Liver (tissue), 9 donors: Measurements from ENCODE around the gene NBPF6. TPM values are rescaled to one million over a fixed set of nuclear protein-coding genes. Genes with fewer than 3 reads are reported as not detected.
A peak's percentile ranks its signal among the peaks of the same experiment; 100 is the strongest.

Source experiments
- DNase-seq: peaks from one replicate; pipeline ENCODE4 v3.0.0-alpha.2; 2017; ENCODE audit warnings: low spot score
- H3K27ac ChIP-seq, 2 donors: one replicate each; pipeline ENCODE4 v1.7.0; 2013; ENCODE audit warnings: inconsistent platforms in 2 of 2, low read length in 2 of 2, control low read depth in 1 of 2, low read depth in 1 of 2, mild to moderate bottlenecking in 1 of 2
- H3K27me3 ChIP-seq, 4 donors: one replicate each; pipeline versions ENCODE4 v1.6.1 to v1.7.0; 2013; ENCODE audit warnings: low read length in 3 of 4, inconsistent platforms in 1 of 4, mild to moderate bottlenecking in 1 of 4, moderate library complexity in 1 of 4; ENCODE audit not compliant: control insufficient read depth in 4 of 4, insufficient read depth in 4 of 4
- H3K36me3 ChIP-seq, 4 donors: one replicate each; pipeline versions ENCODE4 v1.6.1 to v1.7.0; 2013; ENCODE audit warnings: low read length in 3 of 4, mild to moderate bottlenecking in 3 of 4, low read depth in 1 of 4, moderate library complexity in 1 of 4; ENCODE audit not compliant: control insufficient read depth in 4 of 4, insufficient read depth in 3 of 4
- H3K4me1 ChIP-seq, 4 donors: one replicate each; pipeline versions ENCODE4 v1.6.1 to v1.7.0; 2013; ENCODE audit warnings: low read length in 3 of 4, mild to moderate bottlenecking in 3 of 4, moderate library complexity in 1 of 4; ENCODE audit not compliant: control insufficient read depth in 4 of 4, insufficient read depth in 4 of 4
- H3K4me3 ChIP-seq, 3 donors: one replicate each; pipeline versions ENCODE4 v1.6.1 to v1.7.0; 2013; ENCODE audit warnings: low read length in 3 of 3, control low read depth in 1 of 3, low read depth in 1 of 3, mild to moderate bottlenecking in 1 of 3
- H3K9ac ChIP-seq, 2 donors: one replicate each; pipeline ENCODE4 v1.7.0; 2013; ENCODE audit warnings: low read length in 2 of 2, mild to moderate bottlenecking in 2 of 2, moderate library complexity in 2 of 2, control low read depth in 1 of 2, low read depth in 1 of 2
- H3K9me3 ChIP-seq, 4 donors: one replicate each; pipeline versions ENCODE4 v1.6.1 to v1.7.0; 2013; ENCODE audit warnings: low read length in 3 of 4; ENCODE audit not compliant: control insufficient read depth in 4 of 4
- EGR1 ChIP-seq, 2 donors: IDR thresholded peaks; 2 replicates each; pipeline ENCODE4 v1.6.1; 2016 to 2018; ENCODE audit warnings: antibody characterized with exemption in 2 of 2, low read depth in 2 of 2
- FOXA1 ChIP-seq: IDR thresholded peaks from 2 replicates; pipeline ENCODE4 v1.6.1; 2016; ENCODE audit warnings: antibody characterized with exemption
- FOXA2 ChIP-seq: IDR thresholded peaks from 2 replicates; pipeline ENCODE4 v1.6.1; 2016; ENCODE audit warnings: antibody characterized with exemption
- GABPA ChIP-seq, 2 donors: IDR thresholded peaks in 1 of 2; conservative IDR thresholded peaks in 1 of 2; 2 replicates each; pipeline ENCODE4 v1.6.1; 2016; ENCODE audit warnings: antibody characterized with exemption in 2 of 2, mild to moderate bottlenecking in 1 of 2, moderate library complexity in 1 of 2
- HNF4A ChIP-seq, 2 donors: conservative IDR thresholded peaks; 2 replicates each; pipeline ENCODE4 v1.6.1; 2016; ENCODE audit warnings: antibody characterized with exemption in 2 of 2, mild to moderate bottlenecking in 2 of 2
- HNF4G ChIP-seq: IDR thresholded peaks from 2 replicates; pipeline ENCODE4 v1.6.1; 2016; ENCODE audit warnings: antibody characterized with exemption
- JUND ChIP-seq, 2 donors: IDR thresholded peaks; 2 replicates each; pipeline ENCODE4 v1.6.1; 2016; ENCODE audit warnings: antibody characterized with exemption in 2 of 2
- NR2F2 ChIP-seq: IDR thresholded peaks from 2 replicates; pipeline ENCODE4 v1.6.1; 2016; ENCODE audit warnings: antibody characterized with exemption
- RAD21 ChIP-seq, 2 donors: IDR thresholded peaks; 2 replicates each; pipeline ENCODE4 v1.6.1; 2016; ENCODE audit warnings: antibody characterized with exemption in 2 of 2, mild to moderate bottlenecking in 2 of 2
- SP1 ChIP-seq: IDR thresholded peaks from 2 replicates; pipeline ENCODE4 v1.6.1; 2018; ENCODE audit warnings: antibody characterized with exemption, mild to moderate bottlenecking
- TAF1 ChIP-seq: conservative IDR thresholded peaks from 2 replicates; pipeline ENCODE4 v1.6.1; 2016; ENCODE audit warnings: antibody characterized with exemption, mild to moderate bottlenecking
- YY1 ChIP-seq: IDR thresholded peaks from 2 replicates; pipeline ENCODE4 v1.6.1; 2016; ENCODE audit warnings: antibody characterized with exemption, mild to moderate bottlenecking
- WGBS: extraction: QIAGEN DNeasy Blood & Tissue Kit; methylation state at CpG from one replicate; pipeline ENCODE4 v1.1.7; 2013; 5-methylcytosine and 5-hydroxymethylcytosine counted together
- polyA plus RNA-seq, 2 donors: library from polyadenylated mRNA; stranded (reverse) in 1 of 2; unstranded in 1 of 2; fragments of 200-250 nt in 1 of 2; fragments of >200 nt in 1 of 2; fragmentation: Nextera tagmentation in 1 of 2; extraction: Ambion mirVana in 1 of 2; gene quantifications; one replicate each; pipeline versions ENCODE4 v1.2.1 to v1.2.3, GENCODE V29; 2013 to 2015
- total RNA-seq, 2 donors: library from RNA; depleted of rRNA; stranded (reverse); fragments of >200 nt; gene quantifications; one replicate each; pipeline ENCODE4 v1.2.3, GENCODE V29; 2014
- TF ChIP-seq, protein P1 (sequence below): IDR thresholded peaks from 2 replicates; pipeline ENCODE4 v1.6.1; 2016; ENCODE audit warnings: antibody characterized with exemption, mild to moderate bottlenecking
- TF ChIP-seq, protein P2 (sequence below): IDR thresholded peaks from 2 replicates; pipeline ENCODE4 v1.6.1; 2016; ENCODE audit warnings: antibody characterized with exemption
- TF ChIP-seq, protein P3 (sequence below): IDR thresholded peaks from 2 replicates; pipeline ENCODE4 v1.6.1; 2016; ENCODE audit warnings: antibody characterized with exemption
- TF ChIP-seq, protein P4 (sequence below): fragments of 150-350 bp; IDR thresholded peaks from 2 replicates; pipeline ENCODE4 v1.5.1; 2017; ENCODE audit warnings: improper control_type of control experiment, low read depth, low read length; ENCODE audit not compliant: missing input control
- donor health status: healthy.
- donor health status: healthy.
- donor health status: healthy.
- donor health status: healthy.
- donor health status: healthy.

Gene NBPF6
- total and polyA plus RNA-seq, 4 donors = not detected

DNA sequence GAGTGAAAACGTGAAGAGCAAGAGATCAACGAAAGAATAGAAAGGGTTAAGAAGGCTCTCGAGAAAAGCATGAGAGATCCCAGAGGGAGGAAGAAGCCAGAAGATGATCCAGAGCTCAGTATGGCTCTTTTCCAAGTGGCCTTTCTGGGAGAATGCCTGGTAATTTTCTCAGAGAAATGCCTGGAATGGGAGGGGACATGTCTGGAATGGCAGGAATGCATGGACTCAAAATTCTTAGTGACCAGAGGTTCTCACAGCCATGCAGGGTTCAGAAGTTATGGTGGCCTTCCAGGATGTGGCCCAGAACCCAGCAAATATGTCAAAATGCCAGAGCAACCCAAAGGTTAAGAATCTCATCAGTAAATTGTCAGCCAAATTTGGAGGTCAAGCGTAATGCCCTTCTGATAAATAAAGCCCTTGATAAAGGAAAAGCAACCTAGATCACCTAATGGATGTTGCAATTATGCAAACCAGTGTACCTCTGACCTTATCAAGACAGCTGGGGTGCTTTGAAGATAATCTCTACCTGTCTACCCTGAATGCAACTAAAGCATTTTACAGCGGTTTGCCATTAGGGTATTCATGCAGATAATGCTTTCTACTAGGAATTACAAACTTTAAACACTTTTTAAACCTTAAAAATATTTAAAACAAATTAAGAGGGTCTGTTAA is 53.1 kb downstream of the NBPF6 start:
- 75% methylated on average over 5 of the region's 5 CpGs for WGBS
- H3K4me1 ChIP-seq = no peaks in the 10 kb centered on the region
- no peaks in the 10 kb centered on the region for H3K36me3 ChIP-seq
- DNase-seq = no peak
- no peak overlapping the region for H3K9ac ChIP-seq
- no peaks in the 10 kb centered on the region for H3K27me3 ChIP-seq
- H3K4me3 ChIP-seq = no peak overlapping the region
- TF ChIP-seq FOXA1 (no peak), JUND (IDR thresholded peaks at IDR 0.05) (no peak), NR2F2 (peak; percentile 93), SP1 (peak; percentile 32)
- no peaks in the 10 kb centered on the region for H3K9me3 ChIP-seq
- H3K27ac ChIP-seq = no peak overlapping the region

DNA sequence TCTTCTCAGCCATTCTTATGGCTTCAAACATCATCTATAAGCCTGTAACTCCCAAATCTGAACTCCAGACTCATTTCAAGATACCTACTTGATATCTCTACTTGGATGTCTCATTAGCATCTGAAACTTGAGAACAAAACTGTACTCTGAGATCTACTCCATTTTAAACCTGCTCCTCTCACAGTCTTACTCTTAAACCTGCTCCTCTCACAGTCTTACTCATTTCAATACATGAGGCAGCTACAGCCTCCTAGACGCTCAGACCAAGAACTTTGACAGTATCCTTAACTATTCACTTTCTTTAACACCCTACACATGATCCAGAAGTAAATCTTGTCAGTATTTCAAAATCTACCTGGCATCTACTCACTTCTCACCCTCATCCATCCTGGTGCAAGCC is 54.3 kb downstream of the NBPF6 start:
- Histone ChIP-seq H3K9ac (no peak overlapping the region), H3K9me3 (no peaks in the 10 kb centered on the region), H3K27me3 (no peaks in the 10 kb centered on the region), H3K27ac (no peak overlapping the region), H3K4me1 (no peaks in the 10 kb centered on the region), H3K36me3 (no peaks in the 10 kb centered on the region), H3K4me3 (no peak overlapping the region)
- no peak for DNase-seq
- TF ChIP-seq, protein P1, sequence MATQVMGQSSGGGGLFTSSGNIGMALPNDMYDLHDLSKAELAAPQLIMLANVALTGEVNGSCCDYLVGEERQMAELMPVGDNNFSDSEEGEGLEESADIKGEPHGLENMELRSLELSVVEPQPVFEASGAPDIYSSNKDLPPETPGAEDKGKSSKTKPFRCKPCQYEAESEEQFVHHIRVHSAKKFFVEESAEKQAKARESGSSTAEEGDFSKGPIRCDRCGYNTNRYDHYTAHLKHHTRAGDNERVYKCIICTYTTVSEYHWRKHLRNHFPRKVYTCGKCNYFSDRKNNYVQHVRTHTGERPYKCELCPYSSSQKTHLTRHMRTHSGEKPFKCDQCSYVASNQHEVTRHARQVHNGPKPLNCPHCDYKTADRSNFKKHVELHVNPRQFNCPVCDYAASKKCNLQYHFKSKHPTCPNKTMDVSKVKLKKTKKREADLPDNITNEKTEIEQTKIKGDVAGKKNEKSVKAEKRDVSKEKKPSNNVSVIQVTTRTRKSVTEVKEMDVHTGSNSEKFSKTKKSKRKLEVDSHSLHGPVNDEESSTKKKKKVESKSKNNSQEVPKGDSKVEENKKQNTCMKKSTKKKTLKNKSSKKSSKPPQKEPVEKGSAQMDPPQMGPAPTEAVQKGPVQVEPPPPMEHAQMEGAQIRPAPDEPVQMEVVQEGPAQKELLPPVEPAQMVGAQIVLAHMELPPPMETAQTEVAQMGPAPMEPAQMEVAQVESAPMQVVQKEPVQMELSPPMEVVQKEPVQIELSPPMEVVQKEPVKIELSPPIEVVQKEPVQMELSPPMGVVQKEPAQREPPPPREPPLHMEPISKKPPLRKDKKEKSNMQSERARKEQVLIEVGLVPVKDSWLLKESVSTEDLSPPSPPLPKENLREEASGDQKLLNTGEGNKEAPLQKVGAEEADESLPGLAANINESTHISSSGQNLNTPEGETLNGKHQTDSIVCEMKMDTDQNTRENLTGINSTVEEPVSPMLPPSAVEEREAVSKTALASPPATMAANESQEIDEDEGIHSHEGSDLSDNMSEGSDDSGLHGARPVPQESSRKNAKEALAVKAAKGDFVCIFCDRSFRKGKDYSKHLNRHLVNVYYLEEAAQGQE = no peak
- no peak for TF ChIP-seq HNF4G
- TF ChIP-seq YY1 = no peak
- no peak for TF ChIP-seq GABPA (IDR thresholded peaks at IDR 0.05 in 1 of 2, conservative IDR thresholded peaks at IDR 0.05 in 1 of 2)
- TF ChIP-seq, protein P2, sequence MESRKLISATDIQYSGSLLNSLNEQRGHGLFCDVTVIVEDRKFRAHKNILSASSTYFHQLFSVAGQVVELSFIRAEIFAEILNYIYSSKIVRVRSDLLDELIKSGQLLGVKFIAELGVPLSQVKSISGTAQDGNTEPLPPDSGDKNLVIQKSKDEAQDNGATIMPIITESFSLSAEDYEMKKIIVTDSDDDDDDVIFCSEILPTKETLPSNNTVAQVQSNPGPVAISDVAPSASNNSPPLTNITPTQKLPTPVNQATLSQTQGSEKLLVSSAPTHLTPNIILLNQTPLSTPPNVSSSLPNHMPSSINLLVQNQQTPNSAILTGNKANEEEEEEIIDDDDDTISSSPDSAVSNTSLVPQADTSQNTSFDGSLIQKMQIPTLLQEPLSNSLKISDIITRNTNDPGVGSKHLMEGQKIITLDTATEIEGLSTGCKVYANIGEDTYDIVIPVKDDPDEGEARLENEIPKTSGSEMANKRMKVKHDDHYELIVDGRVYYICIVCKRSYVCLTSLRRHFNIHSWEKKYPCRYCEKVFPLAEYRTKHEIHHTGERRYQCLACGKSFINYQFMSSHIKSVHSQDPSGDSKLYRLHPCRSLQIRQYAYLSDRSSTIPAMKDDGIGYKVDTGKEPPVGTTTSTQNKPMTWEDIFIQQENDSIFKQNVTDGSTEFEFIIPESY = no peak
- WGBS = 73% methylated on average over 1 of the region's 1 CpG

DNA sequence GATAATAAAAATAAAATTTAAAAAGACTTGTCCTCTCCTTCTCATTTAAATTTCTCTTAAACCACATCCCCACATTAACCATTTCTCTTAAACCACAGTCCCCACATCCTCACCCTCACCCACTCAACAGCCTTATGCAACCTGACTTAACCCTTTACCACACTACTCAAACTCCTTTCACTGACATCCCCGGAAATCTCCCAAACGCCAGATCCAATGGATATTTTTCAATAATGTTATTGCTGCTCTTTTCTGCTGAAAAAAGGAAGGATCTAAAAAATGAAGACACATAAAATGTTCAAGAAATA is 55.6 kb downstream of the NBPF6 start:
- Histone ChIP-seq H3K27ac (no peak overlapping the region), H3K4me3 (no peak overlapping the region), H3K27me3 (no peaks in the 10 kb centered on the region), H3K4me1 (no peaks in the 10 kb centered on the region), H3K9me3 (no peaks in the 10 kb centered on the region), H3K36me3 (no peaks in the 10 kb centered on the region), H3K9ac (no peak overlapping the region)
- TF ChIP-seq RAD21 (IDR thresholded peaks at IDR 0.05) (no peak), FOXA2 (no peak), YY1 (no peak), EGR1 (IDR thresholded peaks at IDR 0.05; ENCODE audit: low read depth in 2 of 2) (no peak), JUND (IDR thresholded peaks at IDR 0.05) (no peak), GABPA (IDR thresholded peaks at IDR 0.05 in 1 of 2, conservative IDR thresholded peaks at IDR 0.05 in 1 of 2) (no peak), TAF1 (no peak), NR2F2 (no peak), HNF4G (no peak), HNF4A (conservative IDR thresholded peaks at IDR 0.05) (no peak)
- TF ChIP-seq, protein P3, sequence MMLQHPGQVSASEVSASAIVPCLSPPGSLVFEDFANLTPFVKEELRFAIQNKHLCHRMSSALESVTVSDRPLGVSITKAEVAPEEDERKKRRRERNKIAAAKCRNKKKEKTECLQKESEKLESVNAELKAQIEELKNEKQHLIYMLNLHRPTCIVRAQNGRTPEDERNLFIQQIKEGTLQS = no peak
- TF ChIP-seq, protein P4, sequence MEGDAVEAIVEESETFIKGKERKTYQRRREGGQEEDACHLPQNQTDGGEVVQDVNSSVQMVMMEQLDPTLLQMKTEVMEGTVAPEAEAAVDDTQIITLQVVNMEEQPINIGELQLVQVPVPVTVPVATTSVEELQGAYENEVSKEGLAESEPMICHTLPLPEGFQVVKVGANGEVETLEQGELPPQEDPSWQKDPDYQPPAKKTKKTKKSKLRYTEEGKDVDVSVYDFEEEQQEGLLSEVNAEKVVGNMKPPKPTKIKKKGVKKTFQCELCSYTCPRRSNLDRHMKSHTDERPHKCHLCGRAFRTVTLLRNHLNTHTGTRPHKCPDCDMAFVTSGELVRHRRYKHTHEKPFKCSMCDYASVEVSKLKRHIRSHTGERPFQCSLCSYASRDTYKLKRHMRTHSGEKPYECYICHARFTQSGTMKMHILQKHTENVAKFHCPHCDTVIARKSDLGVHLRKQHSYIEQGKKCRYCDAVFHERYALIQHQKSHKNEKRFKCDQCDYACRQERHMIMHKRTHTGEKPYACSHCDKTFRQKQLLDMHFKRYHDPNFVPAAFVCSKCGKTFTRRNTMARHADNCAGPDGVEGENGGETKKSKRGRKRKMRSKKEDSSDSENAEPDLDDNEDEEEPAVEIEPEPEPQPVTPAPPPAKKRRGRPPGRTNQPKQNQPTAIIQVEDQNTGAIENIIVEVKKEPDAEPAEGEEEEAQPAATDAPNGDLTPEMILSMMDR = no peak
- TF ChIP-seq, protein P2 = no peak
- 81% methylated on average over 2 of the region's 2 CpGs for WGBS
- no peak for DNase-seq
